Measurements from ENCODE around the gene UBN2. TPM values are rescaled to one million over a fixed set of nuclear protein-coding genes. Genes with fewer than 3 reads are reported as not detected.

Gene UBN2
- total and polyA plus RNA-seq, 2 of the 13 experiments (the other 11 are each of a cell fraction or from before 2014, with no cell fraction given) = 5.6 to 5.7 TPM

GRCh38 chr7:139341058-139341775 is 110.2 kb downstream of the UBN2 start, which contains the start of gene FMC1 (continued):
- TF ChIP-seq ZNF142 (CRISPR knock-in tag; IDR thresholded peaks at IDR 0.05) (no peak), ZNF337 (CRISPR knock-in tag; IDR thresholded peaks at IDR 0.05; ENCODE audit: borderline replicate concordance, low read depth) (no peak), BHLHE40 (IDR thresholded peaks at IDR 0.05; ENCODE audit: low read length) (peak; percentile 93), ZSCAN21 (CRISPR knock-in tag; IDR thresholded peaks at IDR 0.05; ENCODE audit: borderline replicate concordance) (no peak), ZNF761 (CRISPR knock-in tag; conservative IDR thresholded peaks at IDR 0.05) (0 out of 2 replicates have a peak, but pooled peaks have one; percentile 11), FOXO1 (CRISPR knock-in tag; IDR thresholded peaks at IDR 0.05) (no peak), ZBTB44 (CRISPR knock-in tag; IDR thresholded peaks at IDR 0.05) (no peak), ATF7 (IDR thresholded peaks at IDR 0.05) (peak; percentile 57), ATF7 (CRISPR knock-in tag; IDR thresholded peaks at IDR 0.05) (no peak; the same call in 1 of the 2 replicates), HES4 (CRISPR knock-in tag; IDR thresholded peaks at IDR 0.05; ENCODE audit: borderline replicate concordance) (0 out of 2 replicates have a peak, but pooled peaks have one; percentile 19), SNAPC2 (CRISPR knock-in tag; IDR thresholded peaks at IDR 0.05) (peak; percentile 50; the same call in 1 of the 2 replicates), ZIK1 (CRISPR knock-in tag; IDR thresholded peaks at IDR 0.05; ENCODE audit: borderline replicate concordance, low read depth) (0 out of 2 replicates have a peak, but pooled peaks have one; percentile 58), LBX2 (CRISPR knock-in tag; IDR thresholded peaks at IDR 0.05; ENCODE audit: borderline replicate concordance) (no peak), PRPF4 (IDR thresholded peaks at IDR 0.05; ENCODE audit: low read depth, low read length, poor library complexity, severe bottlenecking) (no peak), ZC3H4 (CRISPR knock-in tag; IDR thresholded peaks at IDR 0.05; ENCODE audit: borderline replicate concordance) (peak; percentile 61), ELF4 (CRISPR knock-in tag; IDR thresholded peaks at IDR 0.05; ENCODE audit: borderline replicate concordance) (no peak), ZNF503 (CRISPR knock-in tag; IDR thresholded peaks at IDR 0.05) (peak; percentile 22; the same call in 1 of the 2 replicates)
